DMS114 treated with DMSO at 0.1 percent for 48 hours (cell line): ENCODE results near the gene NCOA1.
"Not testable (repeated sequence)": the region's sequence is repeated elsewhere in the genome, so short reads cannot be mapped to it uniquely, and the experiment has no call there.

Experiments
- DNase-seq: peaks from one replicate; lab custom pipeline; 2025; ENCODE audit not compliant: unreplicated experiment; lab: John Stamatoyannopoulos, UW

The NCOA1 gene

DNA sequence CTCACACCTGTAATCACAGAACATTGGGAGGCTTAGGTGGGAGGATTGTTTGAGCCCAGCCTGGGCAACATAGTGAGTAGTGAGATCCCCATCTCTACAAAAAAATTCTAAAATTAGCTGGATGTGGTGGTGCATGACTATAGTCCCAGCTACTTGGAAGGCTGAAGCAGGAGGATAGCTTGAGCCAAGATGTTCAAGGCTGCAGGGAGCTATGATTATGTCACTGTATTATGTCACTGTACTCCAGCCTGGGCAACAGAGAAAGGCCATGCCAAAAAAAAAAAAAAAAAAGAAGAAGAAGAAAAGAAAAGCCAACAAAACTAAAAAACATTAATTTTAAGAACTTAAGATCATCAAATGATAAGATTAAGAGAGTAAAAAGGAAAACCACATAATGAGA is 17.4 kb upstream of the NCOA1 start:
- no peak for DNase-seq

GRCh38 chr2:24474053-24474452 is 17.0 kb upstream of the NCOA1 start:
- no peak for DNase-seq

GRCh38 chr2:24477229-24477628 is 13.8 kb upstream of the NCOA1 start:
- no peak for DNase-seq

GRCh38 chr2:24478243-24478642 is 12.8 kb upstream of the NCOA1 start:
- DNase-seq, result no peak

GRCh38 chr2:24480245-24480644 is 10.8 kb upstream of the NCOA1 start:
- DNase-seq, result no peak

DNA sequence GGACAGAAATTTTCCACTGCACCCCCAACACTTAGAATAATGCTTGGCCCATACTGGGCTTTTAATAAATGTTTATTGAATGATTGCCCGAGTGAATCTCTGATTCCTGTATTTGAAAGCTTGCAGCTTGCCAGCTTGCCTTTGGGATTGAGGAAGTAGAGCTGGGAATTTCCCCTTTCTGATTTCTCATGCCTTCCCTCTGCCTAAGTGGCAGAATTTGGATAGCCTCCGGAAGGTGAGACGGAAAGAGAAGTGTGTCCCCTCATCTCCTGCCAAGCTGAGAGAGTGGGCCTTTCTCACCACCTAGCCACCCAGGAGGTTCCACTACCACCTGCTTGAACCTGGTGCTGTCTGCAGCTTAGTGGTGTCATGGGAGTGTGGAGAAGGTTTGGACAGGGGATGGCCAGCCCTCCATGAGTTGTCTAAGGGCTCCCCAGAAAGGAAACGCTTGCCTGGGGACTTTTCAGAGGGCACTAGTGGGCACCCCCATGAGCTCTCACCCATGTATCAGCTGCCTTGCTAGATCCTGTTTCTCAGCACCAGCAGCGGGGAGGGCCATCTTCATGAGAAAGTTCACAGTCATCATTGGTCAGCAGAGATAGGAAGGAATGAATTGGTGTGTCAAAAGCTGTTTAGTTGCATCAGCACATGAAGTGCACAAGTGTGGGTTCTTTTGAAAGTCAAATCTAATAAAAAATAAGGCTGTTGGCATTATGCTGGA is 8.6 kb upstream of the NCOA1 start:
- no peak for DNase-seq

GRCh38 chr2:24482972-24483300 is 8.1 kb upstream of the NCOA1 start:
- no peak for DNase-seq

DNA sequence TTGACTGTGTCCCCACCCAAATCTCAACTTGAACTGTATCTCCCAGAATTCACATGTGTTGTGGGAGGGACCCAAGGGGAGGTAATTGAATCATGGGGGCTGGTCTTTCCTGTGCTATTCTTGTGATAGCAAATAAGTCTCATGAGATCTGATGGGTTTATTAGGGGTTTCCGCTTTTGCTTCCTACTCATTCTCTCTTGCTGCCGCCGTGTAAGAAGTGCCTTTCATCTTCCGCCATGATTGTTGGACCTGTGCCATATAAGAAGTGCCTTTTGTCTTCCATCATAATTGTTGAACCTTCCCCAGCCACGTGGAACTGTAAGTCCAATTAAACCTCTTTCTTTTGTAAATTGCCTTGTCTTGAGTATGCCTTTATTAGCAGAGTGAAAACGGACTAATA is 6.4 kb upstream of the NCOA1 start:
- not testable (repeated sequence) for DNase-seq

- DNase-seq, result no peak
These were observed 5.9 kb upstream of the NCOA1 start for GRCh38 chr2:24485197-24485596.

DNA sequence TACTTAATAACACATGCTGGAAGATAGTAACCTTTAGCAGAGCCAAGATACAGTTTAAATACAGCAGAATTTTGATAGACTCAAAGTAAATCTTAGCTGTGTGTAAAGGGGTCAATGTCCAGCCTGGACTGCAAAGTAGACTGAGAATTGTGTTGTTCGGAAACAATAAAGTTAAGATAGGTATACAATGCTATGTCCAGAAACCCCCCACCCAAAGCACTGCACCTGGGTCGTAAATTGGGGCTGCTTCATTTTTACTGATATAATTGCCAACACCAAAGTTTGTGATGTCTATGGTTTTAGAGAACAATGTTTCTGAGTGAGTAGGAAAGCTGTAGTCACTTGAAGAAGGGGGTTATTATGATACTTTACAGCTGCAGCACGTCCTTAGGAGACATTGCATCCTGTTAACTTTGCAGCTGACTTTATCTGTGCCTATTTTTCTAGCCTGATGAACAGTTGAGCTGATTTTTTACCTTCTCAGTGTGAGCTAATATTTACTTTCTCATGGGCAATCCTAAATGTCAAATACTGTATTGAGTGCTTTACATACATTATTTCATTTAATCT is 4.3 kb upstream of the NCOA1 start:
- DNase-seq, result no peak

DNA sequence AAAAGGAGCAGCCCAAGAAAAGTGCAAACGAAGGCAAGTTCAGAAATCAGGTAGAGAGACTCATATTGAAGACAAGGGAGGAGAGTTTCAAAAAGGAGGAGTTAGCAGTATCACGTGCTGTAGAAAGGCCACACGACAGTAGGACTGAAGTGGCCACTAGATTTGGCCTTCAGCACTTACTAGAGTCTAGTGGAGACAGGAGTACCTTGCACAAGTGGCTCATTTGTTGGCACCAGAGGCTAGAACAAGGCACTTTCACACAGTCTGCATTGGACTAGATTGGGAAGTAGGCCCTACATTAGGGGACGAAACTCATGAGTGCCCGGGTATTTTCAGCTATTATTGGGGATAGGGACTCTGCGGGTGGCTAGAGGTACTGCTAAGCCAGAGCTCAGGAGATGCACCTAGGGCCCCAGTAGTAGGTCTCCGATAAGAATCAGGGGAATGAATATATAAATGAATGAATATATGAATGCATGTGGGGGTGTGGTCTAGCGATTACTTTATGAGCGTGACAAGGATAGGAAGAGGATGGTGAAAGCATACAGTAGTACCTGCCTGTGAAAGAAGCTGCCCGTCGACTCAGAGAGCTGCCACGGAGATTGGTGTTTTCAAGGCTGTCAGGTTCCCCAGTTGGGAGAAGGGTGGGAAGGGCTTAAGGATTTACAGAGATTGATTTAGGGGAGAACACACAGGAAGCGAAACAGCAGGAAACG is 1.4 kb upstream of the NCOA1 start:
- DNase-seq, result no peak

DNA sequence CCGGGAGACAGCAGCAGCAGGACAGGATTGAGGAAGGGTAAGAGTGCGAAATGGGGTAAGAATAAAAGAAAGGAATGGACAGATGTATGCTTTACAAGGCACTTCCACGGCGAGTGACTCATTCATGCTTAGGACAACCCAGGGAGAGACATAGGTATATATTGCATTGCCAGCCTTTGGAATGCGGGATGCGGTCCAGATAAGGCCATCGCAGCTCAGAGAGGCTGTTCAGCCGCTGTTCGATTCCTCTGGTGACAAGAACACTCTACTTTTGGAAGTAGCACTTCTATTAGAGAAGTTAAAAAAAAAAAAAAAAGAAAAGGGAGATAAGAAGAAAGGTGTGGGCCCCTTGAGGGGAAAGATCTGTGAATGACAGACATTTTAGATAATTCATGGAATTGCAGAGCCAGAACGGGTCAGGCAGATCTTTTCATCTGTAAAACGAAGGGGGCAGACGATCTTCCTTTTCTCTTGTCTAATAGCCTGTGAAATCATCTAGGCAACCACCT is 819 bp upstream of the NCOA1 start:
- no peak for DNase-seq

DNA sequence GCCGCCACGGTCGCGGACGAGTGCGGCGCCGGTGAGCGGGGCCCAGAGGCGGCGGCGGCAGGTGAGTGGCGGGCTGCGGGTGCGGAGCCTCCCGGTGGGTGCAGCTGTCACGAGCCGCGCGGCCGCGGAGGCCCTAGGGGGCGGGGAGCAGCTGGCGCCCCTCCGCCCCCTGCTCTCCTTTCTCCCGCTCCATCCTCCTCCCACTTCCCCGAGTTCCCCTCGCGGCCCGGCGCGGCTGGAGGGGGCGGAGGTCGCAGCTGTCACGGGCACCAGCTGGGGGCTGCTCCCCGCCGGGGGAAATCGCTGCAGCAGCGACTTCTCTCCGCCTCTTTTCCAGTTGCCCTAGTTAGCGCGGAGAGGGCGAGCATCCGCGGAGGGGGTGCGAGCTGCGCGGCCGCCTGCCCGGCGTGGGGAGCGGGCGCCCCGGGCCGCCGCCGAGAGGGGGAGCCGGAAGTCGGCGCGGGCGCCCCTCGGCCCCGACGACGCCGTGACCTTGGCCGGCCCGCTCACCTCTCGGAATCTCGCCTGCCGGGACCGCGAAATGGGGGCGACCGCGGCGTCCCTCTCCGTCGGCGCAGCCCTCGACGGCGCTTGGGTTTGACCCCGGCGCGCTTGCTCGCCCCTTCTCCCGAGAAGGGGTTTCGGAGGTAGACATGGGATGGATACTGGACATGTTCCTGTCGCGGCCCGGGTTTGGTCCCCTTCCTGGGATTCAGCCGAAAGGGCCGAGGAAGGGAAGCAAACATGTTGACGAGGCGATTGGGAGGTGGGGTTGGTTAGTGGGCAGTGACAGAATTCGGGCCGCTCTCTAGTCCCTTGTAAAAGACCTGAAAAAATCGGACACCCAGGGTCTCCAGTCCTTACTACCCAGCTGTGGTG is 727 bp downstream of the NCOA1 start:
- peak; percentile 14 for DNase-seq

DNA sequence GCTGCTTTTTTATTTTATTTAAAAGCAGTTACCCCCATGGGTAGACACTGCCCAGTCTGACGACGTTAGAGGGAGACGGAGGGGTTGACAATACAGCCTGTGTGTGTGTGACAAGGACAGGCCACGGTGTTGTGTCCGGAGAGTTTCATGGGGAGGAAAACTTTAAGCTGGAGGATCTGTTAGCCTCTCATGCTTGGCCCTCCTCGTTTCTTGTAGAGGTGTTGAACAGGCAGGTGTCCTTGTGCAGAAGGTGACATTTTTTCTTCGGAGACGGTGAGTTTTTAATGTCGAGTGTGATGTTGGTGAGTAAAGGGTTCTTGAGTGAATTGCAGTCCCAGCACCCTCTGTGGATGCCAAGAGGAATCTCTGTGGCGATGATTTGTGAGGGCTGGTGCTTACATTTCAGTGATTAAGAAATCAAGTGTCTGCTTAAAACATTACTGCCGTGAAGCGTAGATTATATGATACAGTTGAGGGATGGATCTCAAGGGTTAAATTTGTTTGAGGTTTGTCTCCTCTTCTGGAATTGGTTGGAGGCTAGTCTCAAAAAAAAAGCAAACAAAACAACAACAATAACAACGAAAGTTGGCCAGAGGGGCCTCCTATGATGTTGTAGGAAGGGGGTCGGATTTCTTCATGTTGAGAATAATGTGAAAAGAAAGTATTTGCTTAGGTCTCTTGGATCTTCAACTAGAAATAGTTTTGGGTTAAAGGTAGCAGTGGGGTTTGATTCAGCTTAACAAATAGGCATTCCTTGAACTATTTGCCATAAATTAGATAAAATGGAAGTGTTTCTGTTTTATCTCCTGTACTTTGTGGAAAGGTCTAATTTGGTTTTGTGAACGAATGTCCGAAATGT is 1.6 kb downstream of the NCOA1 start:
- DNase-seq, result no peak

DNA sequence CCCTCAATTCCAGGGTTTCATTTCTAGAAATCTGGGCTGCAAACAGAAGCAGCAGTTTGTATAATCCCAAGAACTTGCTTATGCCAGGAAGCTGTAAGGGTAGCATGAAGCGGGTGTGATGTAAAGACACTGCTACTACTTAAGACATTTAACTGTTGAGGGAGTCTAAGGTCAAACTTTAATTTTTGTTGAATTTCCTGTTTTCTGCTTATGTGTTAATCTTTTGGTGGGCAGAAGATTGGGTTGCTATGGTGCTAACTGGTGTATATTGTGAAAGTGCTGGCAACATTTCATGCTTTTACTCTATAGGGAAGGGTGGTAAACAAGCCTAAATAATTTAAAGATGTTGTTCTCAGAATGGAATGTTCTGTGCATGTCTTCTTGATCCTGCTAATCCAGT is 2.7 kb downstream of the NCOA1 start:
- DNase-seq, result no peak

GRCh38 chr2:24494410-24494809 is 3.4 kb downstream of the NCOA1 start:
- no peak for DNase-seq

DNA sequence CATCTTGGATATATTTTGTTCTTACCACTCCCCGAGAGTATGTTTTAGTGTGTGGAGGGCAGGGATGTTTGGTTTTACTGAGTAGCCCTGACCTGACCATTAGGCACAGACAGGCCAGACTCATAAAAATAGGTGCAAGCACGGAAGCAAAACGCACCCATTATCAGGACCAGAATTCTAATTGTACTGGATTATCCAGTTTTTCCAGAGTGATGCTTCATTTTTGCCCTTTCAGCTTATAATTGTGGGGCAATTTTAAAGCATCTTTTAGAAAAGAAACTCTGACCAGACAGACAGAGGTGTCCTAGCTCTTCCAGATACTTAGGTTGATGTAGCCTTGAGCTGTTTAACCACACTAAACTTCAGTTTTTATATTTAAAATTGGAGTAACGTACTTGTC is 4.4 kb downstream of the NCOA1 start:
- DNase-seq, result no peak

GRCh38 chr2:24496959-24497358 is 5.9 kb downstream of the NCOA1 start:
- DNase-seq, result no peak

GRCh38 chr2:24497685-24498084 is 6.6 kb downstream of the NCOA1 start:
- DNase-seq, result no peak

- DNase-seq, result no peak
These were observed 7.1 kb downstream of the NCOA1 start for GRCh38 chr2:24498121-24498520.
